BE2C (cell line): ENCODE measurements around the gene ANO2.

Experiments
- DNase-seq: peaks from one replicate; pipeline ENCODE4 v3.0.0-alpha.2; 2020
- H3K27me3 ChIP-seq: fragments of 250-450 bp; sonication (Bioruptor Pico); 2 replicates; pipeline ENCODE4 v1.5.1; 2020; ENCODE audit warnings: mild to moderate bottlenecking
- H3K36me3 ChIP-seq: fragments of 250-450 bp; sonication (Bioruptor Pico); 2 replicates; pipeline ENCODE4 v1.5.1; 2020; ENCODE audit warnings: mild to moderate bottlenecking
- H3K4me1 ChIP-seq: fragments of 250-450 bp; sonication (Bioruptor Pico); 2 replicates; pipeline ENCODE4 v1.5.1; 2020
- H3K4me3 ChIP-seq: 2 replicates; pipeline ENCODE4 v1.5.1; 2011; ENCODE audit warnings: low read depth, low read length
- H3K9me3 ChIP-seq: fragments of 250-450 bp; sonication (Bioruptor Pico); 2 replicates; pipeline ENCODE4 v1.5.1; 2020
- TF ChIP-seq, protein P1 (sequence below): IDR thresholded peaks from 2 replicates; pipeline ENCODE4 v1.5.1; 2012; ENCODE audit warnings: mild to moderate bottlenecking, low read depth, low read length

ANO2 gene

DNA sequence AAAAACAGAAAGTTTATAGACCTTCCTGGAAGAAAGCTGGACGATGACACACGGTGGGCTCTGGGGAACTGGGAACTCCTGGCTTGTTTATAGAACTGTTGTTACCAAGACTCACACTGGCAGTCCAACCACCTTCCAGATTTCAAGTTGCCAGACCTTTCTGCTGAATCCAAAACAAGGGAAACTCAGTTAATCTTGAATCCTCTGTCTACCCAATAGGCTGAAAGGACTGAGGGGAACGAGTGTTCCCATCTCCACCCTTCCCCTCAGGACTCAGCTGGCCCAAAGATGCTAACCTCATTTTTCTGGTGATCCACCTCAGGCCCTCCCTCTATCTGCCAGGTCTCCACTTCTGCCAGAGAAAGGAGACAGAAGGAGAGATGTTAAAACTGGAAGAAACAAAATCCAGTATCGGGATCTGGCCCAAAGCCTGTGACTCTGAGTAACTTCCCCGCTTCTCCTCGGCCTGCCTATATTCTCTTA is 231.4 kb downstream of the ANO2 start:
- Histone ChIP-seq H3K4me1 (no peaks in the 10 kb centered on the region; the same call in 1 of the 2 replicates), H3K27me3 (peaks cover 6% of the 10 kb centered on the region; the same call in 1 of the 2 replicates), H3K9me3 (no peaks in the 10 kb centered on the region), H3K36me3 (no peaks in the 10 kb centered on the region), H3K4me3 (no peak overlapping the region)
- TF ChIP-seq, protein P1, sequence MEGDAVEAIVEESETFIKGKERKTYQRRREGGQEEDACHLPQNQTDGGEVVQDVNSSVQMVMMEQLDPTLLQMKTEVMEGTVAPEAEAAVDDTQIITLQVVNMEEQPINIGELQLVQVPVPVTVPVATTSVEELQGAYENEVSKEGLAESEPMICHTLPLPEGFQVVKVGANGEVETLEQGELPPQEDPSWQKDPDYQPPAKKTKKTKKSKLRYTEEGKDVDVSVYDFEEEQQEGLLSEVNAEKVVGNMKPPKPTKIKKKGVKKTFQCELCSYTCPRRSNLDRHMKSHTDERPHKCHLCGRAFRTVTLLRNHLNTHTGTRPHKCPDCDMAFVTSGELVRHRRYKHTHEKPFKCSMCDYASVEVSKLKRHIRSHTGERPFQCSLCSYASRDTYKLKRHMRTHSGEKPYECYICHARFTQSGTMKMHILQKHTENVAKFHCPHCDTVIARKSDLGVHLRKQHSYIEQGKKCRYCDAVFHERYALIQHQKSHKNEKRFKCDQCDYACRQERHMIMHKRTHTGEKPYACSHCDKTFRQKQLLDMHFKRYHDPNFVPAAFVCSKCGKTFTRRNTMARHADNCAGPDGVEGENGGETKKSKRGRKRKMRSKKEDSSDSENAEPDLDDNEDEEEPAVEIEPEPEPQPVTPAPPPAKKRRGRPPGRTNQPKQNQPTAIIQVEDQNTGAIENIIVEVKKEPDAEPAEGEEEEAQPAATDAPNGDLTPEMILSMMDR, result no peak
- no peak for DNase-seq

DNA sequence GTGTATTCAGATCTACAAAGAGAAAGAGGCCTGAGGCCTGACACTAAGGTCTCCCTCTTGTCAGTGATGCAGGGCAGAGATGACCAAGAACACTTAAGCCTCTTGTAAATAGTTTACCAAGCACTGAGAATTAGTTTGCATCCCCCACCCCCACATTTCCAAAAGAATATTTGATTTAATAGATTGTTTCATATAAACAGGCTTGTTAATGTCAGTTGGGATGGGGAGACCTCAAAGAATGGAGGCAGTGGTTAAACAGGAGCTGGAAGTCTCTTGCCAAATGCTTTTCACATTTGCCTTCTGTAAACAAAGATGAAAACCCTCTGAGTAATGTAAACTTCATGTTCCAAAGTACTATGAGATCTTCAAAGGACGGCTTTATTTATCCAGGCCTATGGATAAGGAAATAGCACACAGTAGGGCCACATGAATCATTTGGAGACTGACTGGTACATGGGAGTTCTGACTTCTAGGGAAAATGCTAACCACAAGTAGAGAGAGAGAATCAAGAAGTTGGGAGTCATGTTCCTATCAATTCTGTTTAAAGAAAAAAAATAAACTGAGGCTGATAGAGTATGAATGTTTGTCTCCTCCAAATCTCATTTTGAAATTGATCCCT is 234.7 kb downstream of the ANO2 start:
- Histone ChIP-seq H3K36me3 (no peaks in the 10 kb centered on the region), H3K9me3 (no peaks in the 10 kb centered on the region), H3K4me3 (no peak overlapping the region), H3K4me1 (no peaks in the 10 kb centered on the region; the same call in 1 of the 2 replicates), H3K27me3 (no peaks in the 10 kb centered on the region; the same call in 1 of the 2 replicates)
- no peak for DNase-seq
- TF ChIP-seq, protein P1, result no peak

DNA sequence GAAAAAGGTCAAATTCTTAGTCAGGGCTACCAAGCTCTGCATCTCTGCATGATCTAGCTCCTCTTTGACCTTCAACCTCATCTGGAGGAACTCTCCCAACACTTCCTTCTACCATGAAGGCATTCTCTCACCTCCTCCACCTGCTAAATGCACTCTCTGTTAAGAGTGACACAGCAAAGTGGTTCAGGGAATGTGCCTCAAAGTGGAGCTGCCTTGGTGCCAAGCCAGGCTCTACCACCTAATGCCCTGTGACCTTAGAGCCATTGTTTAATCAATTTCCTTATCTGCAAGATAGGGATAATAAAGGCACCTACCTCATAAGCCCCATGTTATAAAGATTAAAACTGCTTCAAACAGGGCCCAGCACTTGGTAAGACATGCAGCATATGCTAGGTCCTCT is 236.7 kb downstream of the ANO2 start:
- Histone ChIP-seq H3K4me1 (no peaks in the 10 kb centered on the region), H3K27me3 (no peaks in the 10 kb centered on the region; the same call in 1 of the 2 replicates), H3K36me3 (no peaks in the 10 kb centered on the region), H3K9me3 (no peaks in the 10 kb centered on the region), H3K4me3 (no peak overlapping the region)
- DNase-seq, result no peak
- TF ChIP-seq, protein P1, result no peak

DNA sequence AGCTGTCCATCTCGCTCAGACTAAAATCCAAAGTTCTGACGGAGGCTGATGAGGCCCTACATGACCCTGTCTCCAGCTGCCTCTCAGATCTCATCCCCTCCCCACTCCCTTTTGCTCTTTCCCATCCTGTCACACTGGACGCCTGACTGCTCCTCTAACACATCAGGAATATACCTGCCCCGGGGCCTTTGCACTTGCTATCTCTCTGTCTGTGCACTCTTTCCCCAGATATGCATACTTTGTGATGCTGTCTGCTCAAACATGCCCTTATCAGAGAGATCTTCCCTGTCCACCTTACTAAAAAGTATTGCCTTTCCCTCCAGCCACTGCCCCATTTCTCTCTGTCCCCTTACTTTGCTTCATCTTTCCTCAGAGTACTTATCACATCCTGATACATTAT is 238.8 kb downstream of the ANO2 start:
- Histone ChIP-seq H3K4me1 (no peaks in the 10 kb centered on the region), H3K9me3 (no peaks in the 10 kb centered on the region), H3K36me3 (no peaks in the 10 kb centered on the region), H3K27me3 (no peaks in the 10 kb centered on the region; the same call in 1 of the 2 replicates), H3K4me3 (no peak overlapping the region)
- DNase-seq, result no peak
- TF ChIP-seq, protein P1, result no peak

DNA sequence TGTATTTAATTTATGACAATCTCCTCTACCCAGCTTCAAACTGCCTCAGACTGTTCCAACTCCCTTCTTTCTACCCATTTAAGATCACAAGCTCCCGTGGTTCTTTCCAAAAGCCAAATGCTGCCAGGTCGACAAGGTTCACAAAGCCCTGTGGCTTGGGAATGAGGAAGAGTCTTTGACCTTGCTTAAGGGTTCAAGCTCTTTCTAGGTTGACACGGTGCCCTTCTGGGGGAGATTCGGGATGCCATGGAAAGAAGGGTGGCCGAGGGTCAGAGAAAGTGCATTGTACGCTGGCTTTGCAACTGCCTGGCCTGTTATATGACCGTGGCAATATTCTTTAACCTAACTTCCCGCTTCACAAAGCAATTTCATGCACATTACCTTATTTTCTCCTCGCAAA is 239.3 kb downstream of the ANO2 start:
- TF ChIP-seq, protein P1, result no peak
- Histone ChIP-seq H3K27me3 (no peaks in the 10 kb centered on the region; the same call in 1 of the 2 replicates), H3K4me1 (no peaks in the 10 kb centered on the region), H3K36me3 (no peaks in the 10 kb centered on the region), H3K9me3 (no peaks in the 10 kb centered on the region), H3K4me3 (no peak overlapping the region)
- DNase-seq, result no peak

DNA sequence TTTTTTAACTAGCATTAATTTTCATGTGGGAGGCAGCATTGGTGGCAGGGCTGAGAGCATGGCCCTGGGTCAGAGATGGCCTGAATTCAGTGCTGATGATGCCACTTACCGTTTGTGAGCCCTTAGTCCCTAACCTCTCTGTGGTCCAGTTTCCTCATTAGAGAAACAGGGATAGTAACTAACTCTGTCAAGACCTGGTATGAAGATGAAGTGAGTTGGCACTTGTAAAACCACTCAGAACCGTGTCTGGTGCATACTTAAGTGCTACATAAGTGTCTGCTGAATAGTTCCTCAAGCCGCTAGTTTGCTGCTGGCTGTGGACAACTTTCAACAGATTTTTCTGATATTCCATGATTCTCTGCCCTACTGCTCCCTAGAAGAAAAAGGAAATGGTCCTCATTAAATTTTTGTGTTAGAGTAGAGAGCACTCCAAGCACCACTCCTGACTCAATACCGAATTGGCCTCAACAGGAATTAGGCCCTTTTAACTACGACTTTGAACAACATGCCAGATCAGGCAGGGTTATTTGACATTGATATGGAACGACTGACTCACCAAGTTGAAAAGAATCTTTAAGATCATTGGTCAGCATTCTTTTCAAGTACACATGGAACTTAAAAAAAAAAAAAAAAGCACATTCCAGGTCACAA is 250.2 kb downstream of the ANO2 start:
- Histone ChIP-seq H3K9me3 (no peaks in the 10 kb centered on the region), H3K27me3 (no peaks in the 10 kb centered on the region), H3K4me1 (no peaks in the 10 kb centered on the region), H3K4me3 (no peak overlapping the region), H3K36me3 (no peaks in the 10 kb centered on the region)
- TF ChIP-seq, protein P1, result no peak
- DNase-seq, result no peak
